ACC112 (cell line): Measurements from ENCODE around the gene KCNK18.
"Not testable (repeated sequence)": the region's sequence is repeated elsewhere in the genome, so short reads cannot be mapped to it uniquely, and the experiment has no call there.

Experiments used
- H2AFZ ChIP-seq: fragments of 200-600 bp; sonication (generic); one replicate; pipeline ENCODE4 v1.6.0; 2017; ENCODE audit warnings: antibody characterized with exemption, low read length; ENCODE audit not compliant: unreplicated experiment
- H3K27ac ChIP-seq: fragments of 200-600 bp; sonication (generic); 2 replicates; pipeline ENCODE4 v1.5.1; 2014; ENCODE audit warnings: low read depth, mild to moderate bottlenecking, antibody characterized with exemption, low read length, moderate library complexity
- H3K27me3 ChIP-seq: fragments of 200-600 bp; sonication (generic); 2 replicates; pipeline ENCODE4 v1.6.1; 2014; ENCODE audit warnings: mild to moderate bottlenecking, antibody characterized with exemption, low read length, moderate library complexity, mixed read lengths; ENCODE audit not compliant: insufficient read depth
- H3K36me3 ChIP-seq: fragments of 200-600 bp; sonication (generic); 2 replicates; pipeline ENCODE4 v1.6.1; 2016; ENCODE audit warnings: mild to moderate bottlenecking, antibody characterized with exemption, low read length, moderate library complexity, mixed read lengths; ENCODE audit not compliant: insufficient read depth
- H3K4me1 ChIP-seq: fragments of 200-600 bp; sonication (generic); one replicate; pipeline ENCODE4 v1.6.1; 2016; ENCODE audit warnings: low read length, mixed read lengths; ENCODE audit not compliant: insufficient read depth, unreplicated experiment, control insufficient read depth
- H3K4me3 ChIP-seq: fragments of 200-600 bp; sonication (generic); 2 replicates; pipeline ENCODE4 v1.5.1; 2014; ENCODE audit warnings: mild to moderate bottlenecking, low read depth, low read length
- H3K79me2 ChIP-seq: fragments of 200-600 bp; sonication (generic); one replicate; pipeline ENCODE4 v1.6.0; 2016; ENCODE audit warnings: low read length; ENCODE audit not compliant: control insufficient read depth, unreplicated experiment, insufficient read depth

Gene KCNK18

GRCh38 chr10:117222976-117223692 is 25.8 kb downstream of the KCNK18 start:
- Histone ChIP-seq H3K36me3 (no peaks in the 10 kb centered on the region), H3K79me2 (no peaks in the 10 kb centered on the region)

GRCh38 chr10:117223693-117224430 is 26.6 kb downstream of the KCNK18 start:
- Histone ChIP-seq H3K4me3 (no peak overlapping the region), H3K79me2 (no peaks in the 10 kb centered on the region), H2AFZ (no peak overlapping the region), H3K27ac (no peak overlapping the region), H3K36me3 (no peaks in the 10 kb centered on the region), H3K27me3 (peaks cover 71% of the 10 kb centered on the region), H3K4me1 (no peaks in the 10 kb centered on the region)

More at GRCh38 chr10:117222976-117223692, 25.8 kb downstream of the KCNK18 start:
- no peak overlapping the region for H3K4me3 ChIP-seq
- H3K4me1 ChIP-seq, result no peaks in the 10 kb centered on the region
- no peak overlapping the region for H3K27ac ChIP-seq
- no peak overlapping the region for H2AFZ ChIP-seq
- H3K27me3 ChIP-seq, result peaks cover 73% of the 10 kb centered on the region

GRCh38 chr10:117224881-117225280 is 27.6 kb downstream of the KCNK18 start:
- Histone ChIP-seq H3K4me3 (no peak overlapping the region), H3K36me3 (no peaks in the 10 kb centered on the region), H2AFZ (no peak overlapping the region), H3K27ac (no peak overlapping the region), H3K27me3 (peaks cover 79% of the 10 kb centered on the region), H3K79me2 (no peaks in the 10 kb centered on the region), H3K4me1 (no peaks in the 10 kb centered on the region)

GRCh38 chr10:117226813-117227451 is 29.6 kb downstream of the KCNK18 start:
- Histone ChIP-seq H3K4me3 (no peak overlapping the region), H3K4me1 (no peaks in the 10 kb centered on the region), H2AFZ (no peak overlapping the region), H3K79me2 (no peaks in the 10 kb centered on the region), H3K27me3 (peaks cover 80% of the 10 kb centered on the region), H3K27ac (no peak overlapping the region), H3K36me3 (no peaks in the 10 kb centered on the region)

GRCh38 chr10:117228210-117228609 is 30.9 kb downstream of the KCNK18 start:
- Histone ChIP-seq H2AFZ (no peak overlapping the region), H3K4me1 (no peaks in the 10 kb centered on the region)

GRCh38 chr10:117230107-117230506 is 32.8 kb downstream of the KCNK18 start:
- H3K36me3 ChIP-seq, H3K4me3 ChIP-seq, H3K27ac ChIP-seq, H3K79me2 ChIP-seq, H3K4me1 ChIP-seq, H2AFZ ChIP-seq: not testable (repeated sequence)
- peaks cover 92% of the 10 kb centered on the region for H3K27me3 ChIP-seq

More at GRCh38 chr10:117228210-117228609, 30.9 kb downstream of the KCNK18 start:
- Histone ChIP-seq H3K79me2 (no peaks in the 10 kb centered on the region), H3K27me3 (peaks cover 83% of the 10 kb centered on the region), H3K4me3 (no peak overlapping the region), H3K27ac (no peak overlapping the region), H3K36me3 (no peaks in the 10 kb centered on the region)

- Histone ChIP-seq H3K79me2 (no peaks in the 10 kb centered on the region), H3K36me3 (no peaks in the 10 kb centered on the region), H3K27me3 (peaks cover 100% of the 10 kb centered on the region), H3K4me3 (no peak overlapping the region), H3K27ac (no peak overlapping the region), H2AFZ (no peak overlapping the region), H3K4me1 (no peaks in the 10 kb centered on the region)
Measured at GRCh38 chr10:117237401-117237991, 40.2 kb downstream of the KCNK18 start.

- no peak overlapping the region for H2AFZ ChIP-seq
- H3K79me2 ChIP-seq, result no peaks in the 10 kb centered on the region
- peaks cover 99% of the 10 kb centered on the region for H3K27me3 ChIP-seq
- H3K4me1 ChIP-seq, result no peaks in the 10 kb centered on the region
- H3K27ac ChIP-seq, result no peak overlapping the region
- no peaks in the 10 kb centered on the region for H3K36me3 ChIP-seq
- no peak overlapping the region for H3K4me3 ChIP-seq
Measured at GRCh38 chr10:117239051-117239450, 41.8 kb downstream of the KCNK18 start.

GRCh38 chr10:117239721-117240620 is 42.7 kb downstream of the KCNK18 start:
- no peaks in the 10 kb centered on the region for H3K79me2 ChIP-seq
- H3K27ac ChIP-seq, result no peak overlapping the region
- H3K4me3 ChIP-seq, result no peak overlapping the region
- H3K27me3 ChIP-seq, result peaks cover 99% of the 10 kb centered on the region
- H2AFZ ChIP-seq, result no peak overlapping the region
- no peaks in the 10 kb centered on the region for H3K36me3 ChIP-seq
- no peaks in the 10 kb centered on the region for H3K4me1 ChIP-seq
